H9 (cell line): ENCODE results near the gene UCKL1. TPM values are rescaled to one million over a fixed set of nuclear protein-coding genes. Genes with fewer than 3 reads are reported as not detected.

ENCODE experiments used
- DNase-seq: peaks from one replicate; pipeline ENCODE4 v3.0.0-alpha.2; 2017
- H2AFZ ChIP-seq: one replicate; pipeline ENCODE4 v1.6.1; 2013; ENCODE audit warnings: mild to moderate bottlenecking, low read length, control low read depth, moderate library complexity
- H2AK5ac ChIP-seq: 2 replicates; pipeline ENCODE4 v1.6.1; 2013; ENCODE audit warnings: low read length, control low read depth, mixed read lengths; ENCODE audit not compliant: insufficient read length
- H2BK120ac ChIP-seq: one replicate; pipeline ENCODE4 v1.6.1; 2013; ENCODE audit warnings: low read depth, mild to moderate bottlenecking, low read length, control low read depth, inconsistent platforms; ENCODE audit not compliant: poor library complexity, severe bottlenecking
- H2BK12ac ChIP-seq: 2 replicates; pipeline ENCODE4 v1.6.1; 2013; ENCODE audit warnings: low read length, control low read depth, mixed read lengths, low read depth; ENCODE audit not compliant: insufficient read length
- H2BK15ac ChIP-seq: 2 replicates; pipeline ENCODE4 v1.6.1; 2013; ENCODE audit warnings: low read depth, low read length, control low read depth
- H2BK20ac ChIP-seq: one replicate; pipeline ENCODE4 v1.6.1; 2013; ENCODE audit warnings: low read depth, mild to moderate bottlenecking, low read length, control low read depth, inconsistent platforms; ENCODE audit not compliant: poor library complexity, severe bottlenecking
- H2BK5ac ChIP-seq: 2 replicates; pipeline ENCODE4 v1.6.1; 2013; ENCODE audit warnings: low read length, control low read depth, mixed read lengths; ENCODE audit not compliant: insufficient read length
- H3K14ac ChIP-seq: 2 replicates; pipeline ENCODE4 v1.6.1; 2013; ENCODE audit warnings: low read length, control low read depth; ENCODE audit not compliant: insufficient read depth
- H3K18ac ChIP-seq: 2 replicates; pipeline ENCODE4 v1.6.1; 2013; ENCODE audit warnings: low read depth, mild to moderate bottlenecking, mixed read lengths, low read length, control low read depth; ENCODE audit not compliant: insufficient read length
- H3K23ac ChIP-seq: 2 replicates; pipeline ENCODE4 v1.6.1; 2013; ENCODE audit warnings: low read length, control low read depth, mixed read lengths, low read depth; ENCODE audit not compliant: insufficient read length
- H3K23me2 ChIP-seq: 2 replicates; pipeline ENCODE4 v1.6.1; 2013; ENCODE audit warnings: low read depth, mild to moderate bottlenecking, mixed read lengths, low read length, control low read depth; ENCODE audit not compliant: insufficient read length, poor library complexity, severe bottlenecking
- H3K27ac ChIP-seq: 2 replicates; pipeline ENCODE4 v1.5.1; 2013; ENCODE audit warnings: low read length, control low read depth, mixed read lengths, low read depth; ENCODE audit not compliant: insufficient read length
- H3K27me3 ChIP-seq: 2 replicates; pipeline ENCODE4 v1.6.1; 2013; ENCODE audit warnings: low read length, control low read depth, inconsistent platforms; ENCODE audit not compliant: insufficient read depth
- H3K4ac ChIP-seq: 2 replicates; pipeline ENCODE4 v1.6.1; 2013; ENCODE audit warnings: low read depth, mild to moderate bottlenecking, control low read depth, inconsistent platforms, low read length, moderate library complexity
- H3K4me1 ChIP-seq: 2 replicates; pipeline ENCODE4 v1.6.1; 2013; ENCODE audit warnings: low read length, control low read depth, inconsistent platforms; ENCODE audit not compliant: insufficient read depth
- H3K4me2 ChIP-seq: 2 replicates; pipeline ENCODE4 v1.6.1; 2013; ENCODE audit warnings: low read length, control low read depth, mixed read lengths; ENCODE audit not compliant: insufficient read length, insufficient read depth
- H3K56ac ChIP-seq: 2 replicates; pipeline ENCODE4 v1.6.1; 2013; ENCODE audit warnings: low read depth, mild to moderate bottlenecking, mixed read lengths, low read length, control low read depth; ENCODE audit not compliant: insufficient read length
- H3K79me1 ChIP-seq: 2 replicates; pipeline ENCODE4 v1.6.1; 2013; ENCODE audit warnings: low read depth, mild to moderate bottlenecking, moderate library complexity, low read length, control low read depth, inconsistent platforms; ENCODE audit not compliant: insufficient read depth, poor library complexity, severe bottlenecking
- H3K79me2 ChIP-seq: 2 replicates; pipeline ENCODE4 v1.6.1; 2013; ENCODE audit warnings: low read length, control low read depth, inconsistent platforms; ENCODE audit not compliant: insufficient read depth
- H3K9ac ChIP-seq: 2 replicates; pipeline ENCODE4 v1.6.1; 2013; ENCODE audit warnings: low read length, control low read depth, mixed read lengths; ENCODE audit not compliant: insufficient read length; ENCODE audit errors: extremely low read depth
- H3K9me3 ChIP-seq: one replicate; pipeline ENCODE4 v1.6.1; 2013; ENCODE audit warnings: low read depth, low read length, inconsistent platforms; ENCODE audit not compliant: control insufficient read depth
- H3T11ph ChIP-seq: one replicate; pipeline ENCODE4 v1.6.1; 2013; ENCODE audit warnings: mild to moderate bottlenecking, low read length, control low read depth, inconsistent platforms
- H4K20me1 ChIP-seq: one replicate; pipeline ENCODE4 v1.6.1; 2013; ENCODE audit not compliant: control insufficient read depth, insufficient read length, insufficient read depth
- H4K5ac ChIP-seq: 2 replicates; pipeline ENCODE4 v1.6.1; 2013; ENCODE audit warnings: low read depth, mild to moderate bottlenecking, mixed read lengths, low read length, control low read depth; ENCODE audit not compliant: insufficient read length
- H4K8ac ChIP-seq: replicated peaks from 2 replicates; pipeline ENCODE4 v1.6.1; 2013; ENCODE audit warnings: low read length, control low read depth, mixed read lengths, low read depth; ENCODE audit not compliant: insufficient read length
- H4K91ac ChIP-seq: 2 replicates; pipeline ENCODE4 v1.6.1; 2013; ENCODE audit warnings: low read depth, mild to moderate bottlenecking, moderate library complexity, mixed read lengths, low read length, control low read depth; ENCODE audit not compliant: insufficient read length
- H3K27ac Mint-ChIP-seq, 3 experiments: 2 replicates in 2 of 3; 3 replicates in 1 of 3; pipeline ENCODE4 v1.8.0; 2020 to 2021; ENCODE audit warnings: mixed read lengths in 3 of 3, mild to moderate bottlenecking in 1 of 3, moderate library complexity in 1 of 3
- H3K27me3 Mint-ChIP-seq: 2 replicates; pipeline ENCODE4 v1.8.0; 2021; ENCODE audit warnings: low read depth, mild to moderate bottlenecking, moderate library complexity, mixed read lengths
- H3K36me3 Mint-ChIP-seq, 3 experiments: 2 replicates in 2 of 3; 3 replicates in 1 of 3; pipeline ENCODE4 v1.8.0; 2020 to 2021; ENCODE audit warnings: low read depth in 3 of 3, mixed read lengths in 3 of 3; ENCODE audit not compliant: insufficient read depth in 1 of 3
- H3K4me1 Mint-ChIP-seq, 2 experiments: 2 replicates each; pipeline ENCODE4 v1.8.0; 2020; ENCODE audit warnings: mixed read lengths in 2 of 2
- H3K4me3 Mint-ChIP-seq, 2 experiments: 2 replicates in 1 of 2; 3 replicates in 1 of 2; pipeline ENCODE4 v1.8.0; 2020 to 2021; ENCODE audit warnings: mild to moderate bottlenecking in 2 of 2, mixed read lengths in 2 of 2, moderate library complexity in 1 of 2
- H3K9me3 Mint-ChIP-seq, 2 experiments: 2 replicates in 1 of 2; 3 replicates in 1 of 2; pipeline ENCODE4 v1.8.0; 2020; ENCODE audit warnings: mild to moderate bottlenecking in 2 of 2, mixed read lengths in 2 of 2, moderate library complexity in 1 of 2
- WGBS: extraction: QIAGEN DNeasy Blood & Tissue Kit; methylation state at CpG from one replicate; pipeline ENCODE4 v1.1.7; 2013; ENCODE audit warnings: missing lambda C conversion rate, low lambda C conversion rate, mixed read lengths; ENCODE audit not compliant: insufficient read length; ENCODE audit errors: extremely low coverage; 5-methylcytosine and 5-hydroxymethylcytosine counted together
- total RNA-seq: library from RNA; stranded (reverse); gene quantifications from 2 replicates; pipeline ENCODE4 v1.2.1, GENCODE V29; 2021
- TF ChIP-seq, protein P1 (sequence below): fragments of 200-600 bp; sonication (generic); conservative IDR thresholded peaks from 3 replicates; pipeline ENCODE4 v1.8.0; 2021; ENCODE audit warnings: antibody characterized with exemption, mild to moderate bottlenecking

Gene UCKL1
- total RNA-seq, 1 experiment from 2014 or later = 40.9 TPM

DNA sequence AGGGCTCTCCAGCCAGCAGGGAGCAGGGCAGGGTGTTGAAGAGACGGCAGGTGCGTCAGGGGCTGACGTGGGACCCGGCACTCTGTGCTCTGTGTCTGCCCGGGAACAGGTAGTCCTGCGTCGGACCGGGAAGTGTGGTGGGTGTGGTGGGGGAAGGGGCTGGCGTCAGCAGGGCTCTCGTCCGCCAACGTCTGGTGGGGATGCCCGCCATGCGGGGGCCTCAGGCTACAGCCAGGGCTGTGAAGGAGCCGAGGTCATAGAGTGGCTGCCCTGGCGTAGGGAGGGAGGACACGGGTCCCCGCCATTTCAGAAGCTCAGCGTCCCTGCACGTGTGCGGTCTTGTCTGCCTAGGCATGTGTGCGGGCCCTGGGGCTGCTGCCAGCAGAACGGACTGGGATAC is 36.0 kb downstream of the UCKL1 start:
- Histone ChIP-seq H3K79me1 (no peaks in the 10 kb centered on the region), H4K5ac (no peak overlapping the region), H4K20me1 (no peaks in the 10 kb centered on the region), H3K27me3 (no peaks in the 10 kb centered on the region), H3K56ac (no peak overlapping the region), H3K4me1 (no peaks in the 10 kb centered on the region), H2BK120ac (no peak overlapping the region), H3K9me3 (no peaks in the 10 kb centered on the region), H3K18ac (no peak overlapping the region), H2BK15ac (no peak overlapping the region), H3K23me2 (no peaks in the 10 kb centered on the region), H2AFZ (no peak overlapping the region), H3T11ph (no peak overlapping the region), H2BK5ac (no peak overlapping the region), H3K79me2 (no peaks in the 10 kb centered on the region; the same call in 1 of the 2 replicates), H2AK5ac (no peak overlapping the region), H4K91ac (no peak overlapping the region), H3K14ac (no peak overlapping the region), H2BK20ac (no peak overlapping the region), H3K27ac (no peak overlapping the region), H4K8ac (no peak overlapping the region), H3K4me2 (no peak overlapping the region), H2BK12ac (no peak overlapping the region), H3K9ac (no peak overlapping the region), H3K23ac (no peak overlapping the region), H3K4ac (no peak overlapping the region)
- peaks cover 9 to 30% (median 12%) of the 10 kb centered on the region in 3 experiments; a peak in 6 of 7 replicates for H3K36me3 Mint-ChIP-seq
- no peak overlapping the region for H3K4me3 Mint-ChIP-seq
- no peaks in the 10 kb centered on the region for H3K4me1 Mint-ChIP-seq
- H3K27ac Mint-ChIP-seq = peak overlapping the region in 1 of 3 experiments; percentile 76; a peak in 1 of 7 replicates
- H3K9me3 Mint-ChIP-seq = peaks cover 5% of the 10 kb centered on the region in 2 experiments; a peak in 4 of 5 replicates
- TF ChIP-seq, protein P1, sequence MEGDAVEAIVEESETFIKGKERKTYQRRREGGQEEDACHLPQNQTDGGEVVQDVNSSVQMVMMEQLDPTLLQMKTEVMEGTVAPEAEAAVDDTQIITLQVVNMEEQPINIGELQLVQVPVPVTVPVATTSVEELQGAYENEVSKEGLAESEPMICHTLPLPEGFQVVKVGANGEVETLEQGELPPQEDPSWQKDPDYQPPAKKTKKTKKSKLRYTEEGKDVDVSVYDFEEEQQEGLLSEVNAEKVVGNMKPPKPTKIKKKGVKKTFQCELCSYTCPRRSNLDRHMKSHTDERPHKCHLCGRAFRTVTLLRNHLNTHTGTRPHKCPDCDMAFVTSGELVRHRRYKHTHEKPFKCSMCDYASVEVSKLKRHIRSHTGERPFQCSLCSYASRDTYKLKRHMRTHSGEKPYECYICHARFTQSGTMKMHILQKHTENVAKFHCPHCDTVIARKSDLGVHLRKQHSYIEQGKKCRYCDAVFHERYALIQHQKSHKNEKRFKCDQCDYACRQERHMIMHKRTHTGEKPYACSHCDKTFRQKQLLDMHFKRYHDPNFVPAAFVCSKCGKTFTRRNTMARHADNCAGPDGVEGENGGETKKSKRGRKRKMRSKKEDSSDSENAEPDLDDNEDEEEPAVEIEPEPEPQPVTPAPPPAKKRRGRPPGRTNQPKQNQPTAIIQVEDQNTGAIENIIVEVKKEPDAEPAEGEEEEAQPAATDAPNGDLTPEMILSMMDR = no peak
- DNase-seq = no peak
- H3K27me3 Mint-ChIP-seq = no peaks in the 10 kb centered on the region
- WGBS = no CpG with 5 or more reads among the region's 23 CpGs
